GM19099 (cell line): ENCODE results near the gene ANO5.

Source experiments
- POLR2A ChIP-seq: IDR thresholded peaks from 3 replicates; pipeline ENCODE4 v1.6.1; 2011; ENCODE audit warnings: low read depth; ENCODE audit not compliant: insufficient read length; ENCODE audit errors: extremely low read depth

The ANO5 gene

DNA sequence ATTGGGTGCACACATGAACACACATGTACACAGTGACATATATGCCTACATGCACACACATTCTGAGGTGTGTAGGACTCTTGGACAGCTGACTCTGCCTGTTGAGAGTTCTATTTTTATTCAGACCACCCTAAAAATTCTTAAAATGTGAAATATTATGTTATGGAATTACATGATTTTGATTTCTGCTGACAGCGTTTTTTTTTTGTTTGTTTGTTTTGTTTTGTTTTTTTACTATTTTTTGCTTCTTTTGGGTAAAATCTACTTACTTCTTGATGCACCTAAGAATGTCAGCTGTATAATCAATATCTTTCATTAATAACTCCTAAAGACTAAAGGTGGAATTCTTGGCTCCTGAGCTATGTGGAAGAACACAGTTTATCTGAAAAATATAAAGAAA, 64.0 kb downstream of the ANO5 start:
- no peak for TF ChIP-seq POLR2A

DNA sequence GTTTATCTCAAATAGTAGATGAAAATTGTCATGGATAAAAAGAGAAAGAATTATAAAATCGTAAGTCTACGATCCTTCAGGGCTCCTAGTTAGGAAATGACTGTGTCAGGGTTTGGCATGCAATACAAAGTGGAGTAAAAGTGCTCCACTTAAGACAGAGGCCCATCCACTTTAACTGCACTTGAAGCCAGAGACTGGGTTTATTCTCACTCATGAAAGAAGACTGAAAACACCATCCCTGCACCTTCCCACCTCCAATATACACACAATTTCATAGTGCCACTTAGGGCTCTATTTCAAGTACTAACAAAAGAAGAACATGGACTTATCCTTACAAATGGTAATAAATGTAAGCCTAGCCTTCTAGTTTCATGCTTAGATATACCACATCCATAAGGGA, 70.7 kb downstream of the ANO5 start:
- no peak for TF ChIP-seq POLR2A

DNA sequence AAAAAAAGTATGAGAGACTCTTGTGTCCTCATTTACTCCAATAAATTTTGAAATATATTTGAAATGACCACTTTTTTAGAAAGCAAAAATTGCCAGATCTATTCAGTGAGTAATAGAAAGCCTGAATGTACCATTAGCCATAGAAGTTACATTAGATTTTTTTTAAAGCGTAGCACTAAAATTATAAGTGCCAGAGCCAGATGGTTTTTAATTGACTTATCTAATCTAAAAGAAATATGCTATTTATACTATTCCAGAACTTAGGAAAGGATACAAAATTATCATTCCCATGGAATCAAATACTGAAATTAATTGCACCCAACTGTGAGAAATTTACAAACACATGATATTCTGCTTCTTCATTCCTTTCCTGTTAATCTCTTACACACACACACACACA, 80.9 kb downstream of the ANO5 start:
- no peak for TF ChIP-seq POLR2A

DNA sequence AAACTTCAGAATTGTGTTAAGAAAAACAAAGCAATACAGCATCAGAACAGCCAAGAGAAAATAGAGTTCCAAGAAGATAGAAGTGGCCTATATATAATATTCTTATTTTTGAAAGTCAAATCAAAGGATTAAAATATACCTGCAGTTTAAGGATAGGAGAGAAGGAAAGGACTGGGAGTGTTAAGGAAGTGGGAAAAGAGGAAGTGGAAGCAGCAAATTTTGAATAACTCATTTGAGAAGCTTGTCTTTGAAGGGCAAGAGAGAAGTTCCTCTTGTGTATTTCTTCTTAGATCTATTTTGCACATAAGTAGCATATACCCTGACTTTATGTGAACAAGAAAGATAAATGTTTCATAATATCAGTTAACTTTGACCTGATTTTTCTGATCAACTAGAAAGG, 82.7 kb downstream of the ANO5 start:
- TF ChIP-seq POLR2A = no peak

DNA sequence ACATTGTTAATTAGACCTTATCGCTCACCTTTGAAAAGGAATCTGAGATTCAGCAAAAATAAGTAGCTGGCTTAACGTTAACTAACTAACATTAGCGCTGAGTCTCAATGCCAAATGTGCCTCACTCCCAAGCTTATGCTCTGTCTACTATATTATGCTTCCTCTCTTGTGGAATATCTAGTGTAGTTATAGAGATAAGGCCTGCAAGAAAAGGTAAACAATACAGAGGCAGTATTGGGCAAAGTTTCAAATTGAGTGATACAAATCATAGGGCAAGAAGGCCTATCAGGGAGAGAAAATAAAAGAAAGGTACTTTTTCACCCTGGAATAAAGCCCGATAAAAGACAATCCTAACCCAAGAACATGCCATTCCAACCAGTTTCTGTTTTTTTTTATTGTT, 83.7 kb downstream of the ANO5 start:
- TF ChIP-seq POLR2A = no peak

DNA sequence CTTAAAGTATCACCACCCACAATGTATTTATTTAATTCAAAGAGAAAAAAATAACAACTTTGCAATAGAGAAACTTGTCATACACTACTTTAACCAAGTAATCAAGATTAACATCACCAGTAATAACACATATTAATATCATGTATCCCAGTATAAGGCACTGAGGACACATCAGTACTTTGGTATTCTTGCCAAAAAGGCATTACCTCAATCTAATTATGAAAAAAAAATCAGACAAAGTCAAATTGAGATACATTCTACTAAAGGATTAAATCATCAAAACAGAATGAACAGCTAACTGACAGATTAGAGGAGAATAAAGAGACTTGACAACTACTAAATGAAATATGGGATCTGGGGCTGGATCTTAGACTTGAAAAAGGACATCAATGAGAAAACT, 109.5 kb downstream of the ANO5 start:
- no peak for TF ChIP-seq POLR2A

DNA sequence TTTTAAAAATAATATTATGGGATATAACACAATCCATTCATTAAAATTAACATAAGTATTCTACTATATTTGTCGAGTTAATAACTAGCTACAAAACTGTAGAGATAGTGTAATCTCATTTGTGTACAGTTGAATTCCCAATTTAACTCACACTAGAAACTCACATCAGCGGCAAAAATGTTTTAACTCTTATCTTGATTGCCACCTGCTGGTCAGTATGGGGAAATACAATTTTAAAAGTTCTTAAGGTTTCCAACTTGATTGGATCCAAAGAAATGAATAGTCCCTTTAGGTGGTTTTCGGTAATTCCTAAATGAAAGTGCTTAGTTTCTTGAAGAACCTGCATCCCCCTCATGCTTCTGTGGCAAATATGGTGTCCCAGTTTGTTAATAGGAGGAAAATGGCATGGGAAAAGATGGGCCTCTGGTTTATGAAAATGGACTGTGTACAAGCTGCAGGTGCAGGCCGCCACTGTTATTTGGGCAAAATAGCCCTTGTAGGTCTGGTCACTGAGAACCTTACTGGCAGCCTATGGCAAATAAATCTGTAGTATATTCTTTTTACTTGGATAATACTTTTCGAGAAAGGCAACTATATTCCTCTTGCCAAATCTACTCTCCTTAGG, 111.6 kb downstream of the ANO5 start:
- no peak for TF ChIP-seq POLR2A

DNA sequence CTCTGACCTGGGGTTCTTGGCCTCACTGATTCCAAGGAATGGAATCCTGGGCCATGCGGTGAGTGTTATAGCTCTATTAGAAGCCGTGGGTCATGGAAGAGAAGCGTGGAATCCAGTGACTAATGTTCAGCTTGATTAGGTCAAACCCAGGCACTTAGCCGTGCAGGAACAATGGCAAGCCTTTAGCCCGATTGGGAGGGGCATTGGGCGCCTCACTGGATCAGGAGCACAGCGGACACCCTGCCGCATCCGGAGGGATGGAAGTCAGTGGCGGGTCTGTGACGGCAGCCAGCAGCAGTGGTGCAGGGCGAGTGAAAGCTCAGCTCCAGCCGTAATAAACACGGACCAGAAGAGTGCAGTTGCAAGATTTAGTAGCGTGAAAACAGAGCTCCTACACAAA, 124.8 kb downstream of the ANO5 start:
- TF ChIP-seq POLR2A = no peak

DNA sequence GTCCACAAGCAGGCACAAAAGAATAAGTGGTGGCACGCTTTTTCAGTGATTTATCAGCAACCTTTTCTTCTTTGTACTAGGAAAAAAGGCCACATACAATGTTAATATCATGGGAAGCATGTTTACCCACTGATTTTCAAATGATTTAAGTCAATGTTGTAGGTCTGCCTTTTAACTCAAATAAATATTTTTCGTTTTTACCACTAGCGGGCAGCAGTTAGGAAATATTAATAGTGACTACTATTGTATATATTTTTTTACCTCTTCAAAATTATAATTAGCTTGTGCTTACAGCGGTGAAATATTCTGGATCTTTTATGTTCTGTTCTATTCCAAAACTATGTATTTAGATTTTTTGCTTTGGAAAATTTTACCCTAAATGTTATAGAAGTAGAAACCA, 138.9 kb downstream of the ANO5 start:
- TF ChIP-seq POLR2A = no peak
